Stimulated activated naive CD4-positive, alpha-beta T cell (primary cell): ENCODE measurements around the gene SERINC1.
"Not testable (repeated sequence)": the region's sequence is repeated elsewhere in the genome, so short reads cannot be mapped to it uniquely, and the experiment has no call there.

Source experiments
- DNase-seq, 6 experiments: peaks; one replicate each; lab custom pipeline; 2025; lab: John Stamatoyannopoulos, UW

SERINC1 gene

GRCh38 chr6:122471107-122472021 is at the start of gene SERINC1:
Gene SERINC1, minus strand, starts transcription at chr6:122471807. Its CDS starts 70 bp downstream, at chr6:122471737.
- peak; percentile 84 to 94 (median 92) for DNase-seq

- no peak for DNase-seq
These were observed 39.8 kb upstream of the SERINC1 start for GRCh38 chr6:122511193-122511924.

- DNase-seq = not testable (repeated sequence)
These were observed 33.6 kb upstream of the SERINC1 start for GRCh38 chr6:122505170-122505569.

GRCh38 chr6:122501475-122501874 is 29.9 kb upstream of the SERINC1 start:
- no peak for DNase-seq

GRCh38 chr6:122495612-122496011 is 24.0 kb upstream of the SERINC1 start:
- DNase-seq = peak in 1 of 6 experiments; percentile 1

- DNase-seq = no peak
These were observed 23.2 kb upstream of the SERINC1 start for GRCh38 chr6:122494665-122495272.

GRCh38 chr6:122491919-122492555 is 20.4 kb upstream of the SERINC1 start:
- peak; percentile 21 to 74 (median 56) for DNase-seq

GRCh38 chr6:122490607-122491006 is 19.0 kb upstream of the SERINC1 start:
- DNase-seq = no peak

- no peak for DNase-seq
These were observed 13.2 kb upstream of the SERINC1 start for GRCh38 chr6:122484760-122485159.

GRCh38 chr6:122482750-122483080 is 11.1 kb upstream of the SERINC1 start:
- DNase-seq = no peak

- DNase-seq = peak in 2 of 6 experiments; percentile 21 to 37
These were observed 4.5 kb upstream of the SERINC1 start for GRCh38 chr6:122476131-122476530.

- no peak for DNase-seq
These were observed 374 bp upstream of the SERINC1 start for GRCh38 chr6:122472022-122472340.

- DNase-seq = no peak
These were observed 9.7 kb downstream of the SERINC1 start for GRCh38 chr6:122461885-122462284.

GRCh38 chr6:122459865-122460416 is 11.7 kb downstream of the SERINC1 start:
- not testable (repeated sequence) for DNase-seq

GRCh38 chr6:122459240-122459639 is 12.4 kb downstream of the SERINC1 start:
- no peak for DNase-seq

GRCh38 chr6:122458087-122458486 is 13.5 kb downstream of the SERINC1 start:
- DNase-seq = no peak

GRCh38 chr6:122455116-122455515 is 16.5 kb downstream of the SERINC1 start:
- not testable (repeated sequence) for DNase-seq

GRCh38 chr6:122454673-122455072 is 16.9 kb downstream of the SERINC1 start:
- DNase-seq = no peak

GRCh38 chr6:122452509-122452908 is 19.1 kb downstream of the SERINC1 start:
- DNase-seq = no peak

- no peak for DNase-seq
These were observed 22.5 kb downstream of the SERINC1 start for GRCh38 chr6:122449069-122449468.

- DNase-seq = no peak
These were observed 26.3 kb downstream of the SERINC1 start for GRCh38 chr6:122445274-122445673.

GRCh38 chr6:122438975-122439374 is 32.6 kb downstream of the SERINC1 start:
- no peak for DNase-seq
